Vagina (tissue), 2 donors: ENCODE data around the gene MDP1.

Experiments used
- CTCF ChIP-seq, 3 experiments: fragments of 450-650 bp in 2 of 3; fragments of 200-600 bp in 1 of 3; sonication (generic) in 1 of 3; IDR thresholded peaks; one replicate each; pipeline ENCODE4 v1.5.1; 2017 to 2019; ENCODE audit warnings: antibody characterized with exemption in 3 of 3, mild to moderate bottlenecking in 2 of 3, moderate library complexity in 2 of 3
- POLR2A ChIP-seq, 2 donors: fragments of 450-650 bp; IDR thresholded peaks; one replicate each; pipeline ENCODE4 v1.6.1; 2017; ENCODE audit warnings: antibody characterized with exemption in 2 of 2, mild to moderate bottlenecking in 2 of 2, moderate library complexity in 2 of 2
- POLR2AphosphoS5 ChIP-seq, 2 donors: sonication (generic); formaldehyde crosslinking; IDR thresholded peaks; one replicate each; pipeline ENCODE4 v1.9.0; 2017; ENCODE audit warnings: antibody characterized with exemption in 2 of 2, mild to moderate bottlenecking in 2 of 2, low read depth in 1 of 2; ENCODE audit not compliant: insufficient read depth in 1 of 2

- no peak for TF ChIP-seq CTCF (IDR thresholded peaks at IDR 0.05)
- TF ChIP-seq POLR2A (IDR thresholded peaks at IDR 0.05), result no peak
- TF ChIP-seq POLR2AphosphoS5 (IDR thresholded peaks at IDR 0.05; ENCODE audit: insufficient read depth in 1 of 2, low read depth in 1 of 2), result no peak
These were observed 45.5 kb upstream of the MDP1 start for GRCh38 chr14:24261256-24261968.
